ENCODE measurements around the gene C14orf132. TPM values are rescaled to one million over a fixed set of nuclear protein-coding genes. Genes with fewer than 3 reads are reported as not detected.

C14orf132 gene
- total RNA-seq: 38.2 and 42.1 TPM in 2 replicates
- long read RNA-seq, full-length matches to known transcripts: 12 of 31 reads
- long read RNA-seq, partial matches to known transcripts: 0 of 31 reads
- long read RNA-seq, other reads (novel, unspliced or antisense): 19 of 31 reads

GRCh38 chr14:96038920-96039632, at the start of gene C14orf132:
C14orf132 (plus strand) TSS chr14:96039362; CDS start chr14:96039501, 139 bp downstream.
- Mint-ChIP-seq H3K9me3 (no peaks in the 10 kb centered on the region), H3K4me1 (peaks cover 33% of the 10 kb centered on the region), H3K27me3 (ENCODE audit: low read depth) (peaks cover 41% of the 10 kb centered on the region), H3K36me3 (ENCODE audit: low read depth) (peaks cover 2% of the 10 kb centered on the region), H3K4me3 (peak within 1 kb of the TSS; percentile 95), H3K27ac (ENCODE audit: unreplicated experiment) (peak within 1 kb of the TSS; percentile 95)
- peak; percentile 52 for DNase-seq (ENCODE audit: low read depth, low spot score)
- TF ChIP-seq CTCF (conservative IDR thresholded peaks at IDR 0.05): no peak

GRCh38 chr14:95993768-95994592, 45.2 kb upstream of the C14orf132 start:
- peaks cover 41% of the 10 kb centered on the region for H3K27me3 Mint-ChIP-seq (ENCODE audit: low read depth)
- TF ChIP-seq CTCF (conservative IDR thresholded peaks at IDR 0.05): peak; percentile 97
- DNase-seq (ENCODE audit: low read depth, low spot score): peak; percentile 25
- H3K4me1 Mint-ChIP-seq: peaks cover 5% of the 10 kb centered on the region
- no peak overlapping the region for H3K27ac Mint-ChIP-seq (ENCODE audit: unreplicated experiment)
- peaks cover 3% of the 10 kb centered on the region for H3K36me3 Mint-ChIP-seq (ENCODE audit: low read depth)
- H3K9me3 Mint-ChIP-seq: peaks cover 11% of the 10 kb centered on the region
- H3K4me3 Mint-ChIP-seq: no peak overlapping the region

GRCh38 chr14:95994593-95994928, 44.6 kb upstream of the C14orf132 start:
- peaks cover 3% of the 10 kb centered on the region for H3K36me3 Mint-ChIP-seq (ENCODE audit: low read depth)

GRCh38 chr14:95998656-95999055, 40.5 kb upstream of the C14orf132 start:
- H3K36me3 Mint-ChIP-seq (ENCODE audit: low read depth): no peaks in the 10 kb centered on the region
- no peak overlapping the region for H3K4me3 Mint-ChIP-seq
- H3K27me3 Mint-ChIP-seq (ENCODE audit: low read depth): peaks cover 71% of the 10 kb centered on the region
- no peak for DNase-seq (ENCODE audit: low read depth, low spot score)
- peak; percentile 66 for TF ChIP-seq CTCF (conservative IDR thresholded peaks at IDR 0.05)
- no peaks in the 10 kb centered on the region for H3K9me3 Mint-ChIP-seq
- H3K4me1 Mint-ChIP-seq: peaks cover 5% of the 10 kb centered on the region
- H3K27ac Mint-ChIP-seq (ENCODE audit: unreplicated experiment): no peak overlapping the region

More at GRCh38 chr14:95994593-95994928, 44.6 kb upstream of the C14orf132 start:
- no peak overlapping the region for H3K4me3 Mint-ChIP-seq
- H3K27me3 Mint-ChIP-seq (ENCODE audit: low read depth): peaks cover 46% of the 10 kb centered on the region
- no peak overlapping the region for H3K27ac Mint-ChIP-seq (ENCODE audit: unreplicated experiment)
- DNase-seq (ENCODE audit: low read depth, low spot score): no peak
- peaks cover 11% of the 10 kb centered on the region for H3K9me3 Mint-ChIP-seq
- peaks cover 5% of the 10 kb centered on the region for H3K4me1 Mint-ChIP-seq
- TF ChIP-seq CTCF (conservative IDR thresholded peaks at IDR 0.05): no peak

- no peak for DNase-seq (ENCODE audit: low read depth, low spot score)
- Mint-ChIP-seq H3K36me3 (ENCODE audit: low read depth) (peaks cover 3% of the 10 kb centered on the region), H3K27me3 (ENCODE audit: low read depth) (peaks cover 84% of the 10 kb centered on the region), H3K9me3 (peaks cover 11% of the 10 kb centered on the region), H3K27ac (ENCODE audit: unreplicated experiment) (no peak overlapping the region), H3K4me1 (no peaks in the 10 kb centered on the region), H3K4me3 (no peak overlapping the region)
- TF ChIP-seq CTCF (conservative IDR thresholded peaks at IDR 0.05): no peak
These were observed 37.2 kb upstream of the C14orf132 start for GRCh38 chr14:96001866-96002497.
